ENCODE data around the gene NHLRC1.

DNA sequence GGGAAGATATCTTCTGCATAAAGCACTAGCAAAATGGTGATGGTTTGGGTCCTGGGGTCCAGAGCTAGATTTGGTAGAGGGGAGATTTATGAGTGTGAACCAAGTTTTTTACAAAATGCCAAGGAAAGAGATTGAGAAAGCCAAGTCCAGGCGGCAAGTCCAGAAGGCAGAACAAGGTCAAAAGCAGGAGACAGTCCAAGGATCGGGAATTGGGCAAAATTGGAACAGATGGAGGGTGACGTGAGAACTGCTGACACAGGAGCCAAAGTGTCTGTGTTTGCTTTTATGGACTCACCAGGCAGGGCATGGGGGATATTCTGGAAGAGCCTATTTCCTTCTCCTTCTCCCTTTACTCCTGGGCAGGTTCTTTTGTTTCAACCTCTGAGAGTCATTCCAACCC lies 4.1 kb downstream of the NHLRC1 start:
- TF ChIP-seq CTCF (IDR thresholded peaks at IDR 0.05) (no peak), POLR2A (IDR thresholded peaks at IDR 0.05) (no peak)

All from testis (tissue), 2 donors.